Activated T-cell treated with anti-CD3 and anti-CD28 coated beads for 24 hours (primary cell): Measurements from ENCODE around the gene PRR13.
"Not testable (repeated sequence)": the region's sequence is repeated elsewhere in the genome, so short reads cannot be mapped to it uniquely, and the experiment has no call there.

ENCODE experiments used
- DNase-seq: peaks from one replicate; pipeline ENCODE4 v3.0.0-alpha.2; 2020; ENCODE audit warnings: low read depth

PRR13 gene

GRCh38 chr12:53472056-53472582 is 30.6 kb downstream of the PRR13 start:
- DNase-seq: no peak

- DNase-seq: no peak
These were observed 32.5 kb downstream of the PRR13 start for GRCh38 chr12:53474077-53474476.

GRCh38 chr12:53474819-53475218 is 33.3 kb downstream of the PRR13 start:
- DNase-seq: no peak

GRCh38 chr12:53476769-53477209 is 35.3 kb downstream of the PRR13 start:
- DNase-seq: no peak

GRCh38 chr12:53478865-53479264 is 37.3 kb downstream of the PRR13 start:
- no peak for DNase-seq

- DNase-seq: no peak
These were observed 37.8 kb downstream of the PRR13 start for GRCh38 chr12:53479331-53479730.

- DNase-seq: no peak
These were observed 39.2 kb downstream of the PRR13 start for GRCh38 chr12:53480491-53481442.

- DNase-seq: not testable (repeated sequence)
These were observed 39.9 kb downstream of the PRR13 start for GRCh38 chr12:53481458-53481857.

- DNase-seq: no peak
These were observed 40.5 kb downstream of the PRR13 start for GRCh38 chr12:53481939-53482586.

- no peak for DNase-seq
These were observed 41.2 kb downstream of the PRR13 start for GRCh38 chr12:53482626-53483168.

- no peak for DNase-seq
These were observed 41.9 kb downstream of the PRR13 start for GRCh38 chr12:53483225-53483978.

GRCh38 chr12:53483979-53484377 is 42.4 kb downstream of the PRR13 start:
- DNase-seq: no peak

- DNase-seq: no peak
These were observed 43.4 kb downstream of the PRR13 start for GRCh38 chr12:53484686-53485575.

GRCh38 chr12:53485955-53486735 is 44.6 kb downstream of the PRR13 start:
- no peak for DNase-seq

- DNase-seq: no peak
These were observed 45.4 kb downstream of the PRR13 start for GRCh38 chr12:53486736-53487487.

- DNase-seq: no peak
These were observed 47.8 kb downstream of the PRR13 start for GRCh38 chr12:53489242-53489864.

- no peak for DNase-seq
These were observed 50.7 kb downstream of the PRR13 start for GRCh38 chr12:53492188-53492587.

GRCh38 chr12:53492830-53493609 is 51.5 kb downstream of the PRR13 start:
- peak; percentile 80 for DNase-seq
